ENCODE results near the gene APOL4.
"Not testable (repeated sequence)": the region's sequence is repeated elsewhere in the genome, so short reads cannot be mapped to it uniquely, and the experiment has no call there.

The APOL4 gene

DNA sequence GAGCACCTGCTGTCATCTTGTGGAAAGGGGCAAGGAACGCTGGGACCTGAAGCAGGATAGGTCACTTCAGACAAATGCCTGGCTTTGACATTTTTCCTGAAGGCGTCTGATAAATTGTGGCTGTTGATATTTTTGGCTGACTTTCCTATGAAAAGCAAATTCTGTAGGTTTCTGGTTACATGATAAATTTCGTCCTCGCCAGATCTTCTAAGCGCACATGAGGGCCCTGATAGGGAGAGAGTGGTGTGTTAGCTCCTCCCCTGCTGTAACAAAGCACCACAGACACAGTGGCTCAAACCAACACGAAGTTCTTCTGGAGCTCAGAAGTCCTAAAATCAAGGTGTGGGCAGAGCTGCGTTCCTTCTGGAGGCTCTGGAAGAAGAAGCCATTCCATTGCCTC, 19.6 kb downstream of the APOL4 start:
- DNase-seq: no peak

DNA sequence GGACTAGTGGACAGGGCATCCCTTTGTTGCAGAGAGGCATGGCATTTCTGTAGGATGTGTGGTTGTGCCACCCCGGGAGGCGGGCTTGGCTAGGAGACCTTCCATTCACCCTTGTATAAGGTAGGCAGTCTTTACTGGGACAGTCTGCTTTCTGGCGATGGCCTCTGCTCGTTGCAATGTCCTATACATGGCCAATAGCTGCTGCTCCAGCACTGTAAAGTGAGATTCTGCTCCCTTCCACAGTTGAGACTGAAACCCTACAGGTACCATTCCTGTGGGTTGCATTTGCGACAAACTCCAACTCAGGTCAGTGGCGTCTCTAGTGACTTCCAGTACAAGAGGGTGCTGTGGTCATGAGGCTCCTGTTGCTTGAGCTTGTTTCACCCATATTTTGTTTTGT, 20.7 kb downstream of the APOL4 start:
- DNase-seq: no peak

DNA sequence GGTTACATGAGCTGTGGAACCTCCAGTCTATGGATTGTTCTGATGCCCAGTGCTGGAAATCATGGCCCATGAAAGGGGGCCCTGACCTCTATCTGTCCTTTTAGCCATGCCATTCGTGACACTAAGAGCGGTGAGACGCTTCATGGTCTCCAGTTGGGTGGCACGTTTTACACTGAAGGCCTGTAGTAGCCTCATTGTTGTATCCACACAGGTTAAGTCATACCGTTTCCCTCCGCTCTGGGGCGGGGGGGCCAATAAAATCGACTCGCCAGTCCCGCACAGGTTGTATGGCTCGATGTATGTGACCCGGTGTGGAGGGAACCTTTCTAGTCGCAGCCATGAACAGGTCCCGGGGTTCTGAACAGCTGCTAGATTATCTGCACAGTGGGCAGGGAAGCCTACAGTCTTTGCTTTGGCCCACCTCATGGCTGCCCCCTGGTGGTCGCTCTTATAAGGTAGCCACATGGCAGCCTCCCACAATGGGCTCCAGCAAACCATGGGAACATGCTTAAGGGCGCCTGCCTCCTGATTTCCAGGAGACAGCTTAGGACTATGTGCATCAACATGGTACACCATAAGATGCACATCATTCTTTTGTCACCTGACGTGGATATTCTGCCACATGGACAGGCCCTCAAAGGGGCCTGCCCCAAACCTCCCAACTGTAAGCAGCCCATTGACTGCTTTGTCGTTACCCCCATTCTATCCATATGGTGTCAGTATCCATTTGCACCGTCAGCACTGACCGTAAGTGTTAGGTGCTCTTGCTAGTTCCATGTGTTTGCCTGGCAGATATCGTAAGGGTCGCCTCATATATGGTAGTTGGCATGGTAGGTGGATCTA, 21.4 kb downstream of the APOL4 start:
- peak; percentile 47 for DNase-seq

DNA sequence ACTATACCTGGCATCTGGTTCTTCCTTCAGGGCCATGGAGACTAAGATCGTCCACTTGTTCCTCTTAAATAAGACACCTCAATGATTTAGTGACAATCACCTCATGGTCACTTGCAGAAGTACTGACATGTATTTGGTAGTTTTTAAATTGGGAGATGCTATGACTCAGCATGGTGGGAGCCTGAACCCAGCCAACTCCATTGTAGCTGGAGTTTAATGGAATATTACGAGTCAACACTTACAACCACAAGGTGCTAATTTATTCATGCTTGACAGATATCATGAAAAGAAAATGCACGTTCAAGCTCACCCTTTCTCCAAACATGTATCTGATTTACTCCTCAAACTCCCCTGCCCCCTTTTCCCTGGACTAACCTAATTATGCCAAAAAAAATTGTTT, 24.4 kb downstream of the APOL4 start:
- no peak for DNase-seq

DNA sequence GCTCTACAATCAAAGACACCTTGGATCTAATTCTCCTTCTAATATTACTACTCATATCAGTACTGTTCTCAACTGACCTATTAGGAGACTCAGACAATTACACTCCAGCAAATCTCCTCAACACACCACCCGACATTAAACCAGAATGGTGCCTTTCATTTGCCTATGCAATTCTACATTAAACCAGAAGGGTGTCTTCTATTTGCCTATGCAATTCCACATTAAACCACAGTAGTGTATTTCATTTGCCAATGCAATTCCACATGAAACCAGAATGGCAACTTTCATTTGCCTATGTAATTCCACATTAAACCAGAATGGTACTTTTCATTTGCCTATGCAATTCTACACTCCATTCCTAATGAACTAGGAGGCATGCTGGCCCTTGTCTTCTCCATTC, 25.7 kb downstream of the APOL4 start:
- no peak for DNase-seq

DNA sequence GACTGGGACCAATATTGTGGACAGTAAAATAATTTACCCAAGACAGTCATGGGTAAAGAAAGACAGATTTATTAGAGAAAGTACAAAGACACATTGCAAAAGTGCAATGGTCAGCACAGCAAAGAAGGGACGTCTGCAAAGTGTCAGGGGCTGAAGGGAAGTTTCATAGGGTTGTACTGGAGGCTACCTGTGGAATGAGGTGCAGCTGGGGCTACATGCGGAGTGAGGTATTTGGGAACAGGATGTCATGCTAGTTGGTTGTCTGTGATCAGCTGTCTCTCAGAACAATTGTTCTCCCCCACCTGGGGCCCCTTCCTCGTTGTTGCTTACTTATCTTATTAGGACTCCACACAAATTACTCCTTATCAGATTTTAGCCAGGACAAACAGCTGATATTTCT, 29.7 kb downstream of the APOL4 start:
- DNase-seq: no peak

DNA sequence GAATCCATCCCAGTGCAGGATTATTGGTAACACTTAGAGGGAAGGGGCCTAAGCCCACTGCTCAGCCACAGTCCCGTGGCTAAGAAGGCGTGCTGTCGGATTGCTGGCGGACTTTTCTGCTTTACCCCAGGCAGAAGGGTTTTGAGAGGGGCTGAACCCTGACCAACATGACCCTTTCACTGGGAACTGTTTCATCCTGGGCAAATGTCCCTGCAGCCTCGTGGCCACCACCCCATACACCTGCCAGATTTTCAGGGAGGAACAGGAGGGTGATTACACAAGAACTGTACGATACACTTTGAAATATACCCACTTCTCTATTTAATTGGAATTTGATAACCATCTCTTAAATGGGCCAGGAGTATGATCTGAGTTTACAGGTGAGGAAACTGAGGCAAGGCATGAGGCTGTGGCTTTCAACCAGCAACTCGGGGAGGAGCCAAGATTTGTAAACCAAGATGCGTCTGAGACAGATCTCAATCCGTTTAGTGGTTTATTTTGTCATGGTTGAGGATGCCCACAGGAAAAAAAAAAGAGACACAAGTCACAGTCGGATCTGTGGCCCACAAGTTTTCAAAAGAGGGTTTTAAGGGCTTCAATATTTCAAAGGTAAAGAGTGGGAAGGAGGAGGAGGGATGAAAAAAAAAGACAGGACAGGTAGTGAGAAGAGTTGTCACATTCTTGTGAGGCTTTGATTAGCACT, 34.9 kb downstream of the APOL4 start:
- no peak for DNase-seq

DNA sequence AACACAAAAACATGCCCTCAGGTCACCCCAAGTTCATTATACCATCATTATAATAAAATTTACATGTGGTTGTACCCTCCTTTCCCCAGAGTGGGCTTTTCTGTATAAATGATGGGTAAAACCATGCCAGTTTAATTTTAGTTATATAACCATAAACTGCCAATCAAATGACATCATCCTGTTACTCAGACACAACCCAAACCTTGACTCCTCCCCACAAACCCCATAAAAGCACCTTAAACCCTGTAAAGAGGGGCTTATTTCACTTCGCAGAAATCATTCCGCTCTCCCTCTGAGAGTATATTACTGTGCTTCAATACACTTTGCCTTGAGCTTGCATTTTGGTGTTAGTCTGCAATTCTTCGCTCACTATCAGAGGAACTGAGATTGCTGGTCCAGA, 35.5 kb downstream of the APOL4 start:
- no peak for DNase-seq

DNA sequence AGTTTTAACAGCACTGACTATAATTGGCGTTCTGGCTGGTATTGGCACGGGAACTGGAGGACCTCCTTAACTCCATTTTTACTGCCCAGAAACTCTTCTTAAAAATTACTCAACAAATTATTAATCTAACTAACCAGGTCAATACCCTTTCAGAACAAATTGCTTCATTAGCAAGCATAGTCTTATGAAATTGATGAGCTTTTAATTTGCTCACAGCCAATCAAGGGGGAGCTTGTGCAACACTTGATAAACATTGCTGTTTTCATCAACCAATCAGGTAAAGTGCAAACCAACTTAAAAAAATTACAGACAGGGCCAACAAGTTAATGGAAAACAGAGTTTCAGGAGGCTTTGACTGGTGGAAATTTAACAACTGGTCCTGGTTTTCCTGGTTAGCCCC, 36.5 kb downstream of the APOL4 start:
- DNase-seq: no peak

DNA sequence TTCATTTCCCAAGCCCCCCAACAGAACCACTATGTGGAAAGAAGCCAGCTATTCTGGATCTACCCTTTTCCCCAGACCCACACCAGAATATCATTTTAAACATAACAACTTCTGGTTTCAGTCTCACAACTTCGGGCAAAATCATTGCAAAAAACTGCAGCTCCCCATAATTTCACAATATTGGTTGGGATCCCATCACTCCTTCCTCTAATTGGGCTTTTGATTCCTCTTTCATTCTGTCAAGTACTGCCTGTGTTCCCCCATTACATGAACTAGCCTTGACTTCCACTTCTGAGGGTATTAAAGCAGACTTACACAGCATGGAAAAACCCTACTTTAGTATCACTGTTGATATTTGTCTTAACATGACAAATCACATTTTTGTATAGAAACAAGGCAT, 37.0 kb downstream of the APOL4 start:
- DNase-seq: no peak

DNA sequence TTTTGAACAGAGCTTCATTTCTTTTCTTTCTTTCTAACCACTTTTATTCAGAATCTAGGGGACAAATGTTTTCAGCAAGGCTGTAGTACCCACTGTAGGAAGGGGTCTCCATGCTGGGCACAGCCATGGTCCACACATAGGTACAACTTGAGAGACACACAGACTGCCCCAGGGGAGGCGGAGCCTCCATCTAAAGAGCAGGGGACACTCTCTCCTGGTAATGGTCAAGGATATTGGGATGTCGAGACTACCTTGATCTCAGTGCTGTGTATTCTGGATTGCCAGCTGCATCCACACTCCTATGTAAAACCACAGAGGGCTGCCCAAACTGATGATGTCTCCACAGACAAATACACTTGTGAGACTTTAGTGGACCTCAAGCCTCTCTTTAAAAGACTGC, 38.1 kb downstream of the APOL4 start:
- DNase-seq: no peak

DNA sequence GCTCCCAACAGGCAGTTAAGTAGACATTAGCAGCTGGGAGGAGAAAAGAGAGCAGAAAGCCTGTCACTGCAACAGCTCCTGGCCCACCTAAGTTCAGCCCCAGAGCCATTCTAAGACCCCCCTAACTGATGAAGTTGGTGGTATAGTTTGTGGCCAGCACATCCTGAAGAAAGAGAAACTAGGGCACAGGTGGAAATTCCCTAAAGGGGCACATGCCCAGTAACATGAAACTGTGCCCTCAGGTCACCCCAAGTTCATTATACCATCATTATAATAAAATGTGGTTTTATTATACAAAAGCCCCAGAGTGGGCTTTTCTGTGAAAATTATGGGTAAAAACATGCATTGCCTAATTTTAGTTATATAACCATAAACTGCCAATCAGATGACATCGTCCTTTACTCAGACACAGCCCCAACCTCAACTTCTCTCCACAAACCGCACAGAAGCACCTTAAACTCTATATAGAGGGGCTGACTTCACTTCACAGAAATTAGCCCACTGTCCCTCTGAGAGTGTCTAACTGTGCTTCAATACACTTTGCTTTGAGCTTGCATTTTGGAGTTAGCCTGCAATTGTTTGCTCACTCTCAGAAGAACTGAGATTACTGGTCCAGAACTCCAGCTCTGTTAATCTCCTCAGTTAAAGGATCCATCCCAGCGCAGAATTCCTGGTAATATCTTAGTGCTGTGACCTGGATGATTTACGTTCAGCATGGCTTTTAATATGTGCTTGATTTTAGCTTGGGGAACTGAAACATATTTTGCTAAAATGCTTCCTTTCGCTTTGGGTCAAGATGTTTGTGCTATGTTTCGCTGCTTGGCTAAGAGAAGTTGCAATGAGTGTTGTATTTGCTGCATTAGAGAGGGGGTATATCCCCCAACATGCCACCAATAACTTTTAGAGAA, 39.2 kb downstream of the APOL4 start:
- DNase-seq: peak; percentile 33

DNA sequence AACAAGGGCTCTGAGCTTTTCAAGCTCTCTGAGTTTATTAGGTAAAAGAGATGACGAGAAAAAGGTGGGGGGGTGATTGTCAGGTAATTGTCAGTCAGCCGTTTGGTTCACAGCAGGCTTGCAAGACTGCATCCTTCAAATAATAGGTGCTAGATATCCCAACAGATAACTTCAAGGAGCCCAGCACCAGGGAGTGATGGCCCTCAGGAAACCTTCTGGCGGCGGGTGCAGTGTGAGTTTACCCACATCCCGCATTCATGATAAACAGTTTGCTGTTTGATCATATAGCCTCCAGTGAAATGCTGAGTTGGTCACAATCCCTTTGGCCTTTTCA, 39.8 kb downstream of the APOL4 start:
- DNase-seq: not testable (repeated sequence)

DNA sequence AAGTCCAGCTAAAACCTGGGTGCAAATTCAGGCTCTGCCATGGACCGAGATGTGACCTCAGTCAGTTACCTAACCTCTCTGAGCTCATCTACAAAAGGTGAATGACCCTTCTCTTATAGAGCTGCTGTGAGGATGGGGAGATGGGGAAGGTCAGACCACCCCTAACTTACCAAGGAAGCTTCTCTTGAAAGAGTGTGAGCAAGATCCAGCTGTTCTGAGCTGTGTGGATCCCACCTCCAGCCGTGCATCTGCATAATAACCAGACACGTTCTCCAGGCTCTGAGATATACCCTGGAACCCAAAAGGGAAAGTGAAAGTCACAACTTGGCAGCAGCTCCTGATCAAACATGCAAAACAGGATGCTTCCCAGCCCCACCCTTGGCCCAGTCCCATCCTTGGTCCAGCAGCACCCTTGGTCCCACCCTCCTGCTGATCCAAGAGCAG, 41.1 kb downstream of the APOL4 start, which contains the start of gene APOL3:
Gene APOL3, minus strand, starts transcription at position 257 of the 444 bp plus-strand sequence. CDS start 11,700 bp downstream, outside the sequence.
- peak; percentile 33 for DNase-seq

DNA sequence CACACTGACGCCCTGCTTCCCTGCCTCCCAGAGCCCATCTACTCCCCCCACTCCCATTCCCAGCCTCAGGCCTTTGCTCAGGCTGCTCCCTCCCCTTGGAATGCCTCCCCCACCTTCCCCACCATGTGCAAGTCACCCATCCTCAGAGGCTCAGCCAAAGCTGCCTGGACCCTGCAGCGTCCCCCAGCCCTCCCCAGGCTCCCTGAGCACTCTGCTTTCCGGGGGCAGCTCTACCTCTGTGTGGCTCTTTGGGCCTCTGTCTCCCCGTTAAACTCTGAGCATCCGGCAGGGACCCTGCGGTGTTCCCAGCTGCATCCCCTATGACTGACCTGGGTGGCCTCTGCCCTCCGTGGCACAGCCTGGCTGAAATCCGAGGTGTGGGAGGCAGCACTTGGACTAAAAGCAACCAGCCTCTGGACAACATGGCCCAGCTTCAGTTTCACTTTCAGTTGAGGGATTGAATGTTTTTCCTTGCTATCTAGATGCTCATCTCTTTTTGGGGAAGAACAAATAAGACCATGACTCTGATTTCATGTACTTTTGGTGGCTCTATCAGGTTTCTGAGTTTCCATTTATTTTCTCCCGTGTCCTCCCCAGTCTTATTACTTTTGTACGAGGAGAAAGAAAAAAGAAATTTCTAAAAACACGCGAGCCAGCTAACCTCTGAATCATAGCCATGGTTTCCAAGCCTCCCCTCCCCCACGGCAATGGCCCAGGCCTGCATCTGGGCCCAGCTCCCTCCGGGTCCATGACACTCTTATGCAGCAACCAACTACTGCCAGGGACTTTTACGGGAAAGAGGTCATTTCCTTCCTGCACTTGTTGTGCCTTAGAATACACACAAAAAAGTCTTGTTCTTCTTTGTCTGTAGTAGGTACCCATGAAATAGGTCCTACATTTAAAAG, 44.8 kb downstream of the APOL4 start:
- peak; percentile 23 for DNase-seq

DNA sequence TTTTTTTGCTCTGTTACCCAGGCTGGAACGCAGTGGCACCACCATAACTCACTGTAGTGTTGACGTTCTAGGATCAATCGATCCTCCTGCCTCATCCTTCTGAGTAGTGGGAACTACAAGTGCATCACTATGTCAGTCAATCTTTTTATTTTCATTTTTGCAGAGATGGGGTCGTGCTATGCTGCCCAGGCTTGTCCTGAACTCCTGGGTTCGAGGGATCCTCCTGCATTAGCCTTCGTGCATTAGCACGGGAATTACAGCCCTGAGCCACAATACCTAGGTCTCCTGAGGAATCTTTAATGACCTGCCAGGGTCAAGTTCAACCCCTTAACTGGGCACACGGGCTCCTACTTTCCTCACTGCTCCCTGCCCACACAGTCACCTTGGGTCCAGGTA, 45.5 kb downstream of the APOL4 start:
- no peak for DNase-seq

DNA sequence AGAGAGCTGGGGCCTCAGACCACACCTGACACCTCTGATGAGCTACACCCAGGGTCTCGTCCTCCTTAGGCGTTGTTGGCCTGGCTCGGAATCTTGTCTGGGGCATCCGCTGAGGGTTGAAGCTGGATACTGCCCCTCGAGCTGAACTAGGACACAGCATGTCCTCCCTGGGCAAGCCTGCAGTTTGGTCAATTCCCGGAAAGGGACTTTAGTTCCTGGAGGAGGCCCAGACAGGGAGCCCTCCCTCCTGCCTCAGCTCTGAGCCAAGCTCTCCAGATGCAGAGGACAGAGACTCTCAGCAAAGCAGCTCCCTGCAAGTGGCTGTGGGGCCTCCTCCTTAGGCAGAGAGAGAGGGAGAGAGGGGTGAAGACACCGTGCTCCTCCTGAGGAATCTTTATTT, 45.9 kb downstream of the APOL4 start:
- DNase-seq: no peak

DNA sequence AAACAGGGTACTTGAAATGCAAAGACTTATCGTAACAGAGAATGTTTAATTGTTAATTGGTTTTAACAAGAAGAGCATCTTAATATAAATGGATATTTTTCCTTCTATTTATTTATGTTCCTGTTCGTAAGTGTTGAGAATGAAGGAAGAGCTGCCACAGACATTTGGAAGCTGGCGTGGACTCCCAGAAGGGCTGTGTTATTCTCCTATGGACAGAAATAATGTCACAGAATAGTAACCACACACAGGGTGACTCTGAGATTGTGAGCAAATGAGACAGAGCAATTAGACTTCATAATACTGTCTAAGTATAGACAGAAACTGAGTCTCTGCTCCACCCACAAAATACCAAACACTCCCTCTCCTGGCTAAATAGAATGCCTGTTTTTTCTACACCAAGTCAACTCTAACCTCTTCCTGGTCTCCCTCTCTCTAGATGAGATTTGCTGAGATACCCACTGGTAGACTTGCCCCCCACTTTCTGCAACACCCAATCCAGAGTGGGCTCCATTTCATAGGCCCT, 47.1 kb downstream of the APOL4 start:
- no peak for DNase-seq

DNA sequence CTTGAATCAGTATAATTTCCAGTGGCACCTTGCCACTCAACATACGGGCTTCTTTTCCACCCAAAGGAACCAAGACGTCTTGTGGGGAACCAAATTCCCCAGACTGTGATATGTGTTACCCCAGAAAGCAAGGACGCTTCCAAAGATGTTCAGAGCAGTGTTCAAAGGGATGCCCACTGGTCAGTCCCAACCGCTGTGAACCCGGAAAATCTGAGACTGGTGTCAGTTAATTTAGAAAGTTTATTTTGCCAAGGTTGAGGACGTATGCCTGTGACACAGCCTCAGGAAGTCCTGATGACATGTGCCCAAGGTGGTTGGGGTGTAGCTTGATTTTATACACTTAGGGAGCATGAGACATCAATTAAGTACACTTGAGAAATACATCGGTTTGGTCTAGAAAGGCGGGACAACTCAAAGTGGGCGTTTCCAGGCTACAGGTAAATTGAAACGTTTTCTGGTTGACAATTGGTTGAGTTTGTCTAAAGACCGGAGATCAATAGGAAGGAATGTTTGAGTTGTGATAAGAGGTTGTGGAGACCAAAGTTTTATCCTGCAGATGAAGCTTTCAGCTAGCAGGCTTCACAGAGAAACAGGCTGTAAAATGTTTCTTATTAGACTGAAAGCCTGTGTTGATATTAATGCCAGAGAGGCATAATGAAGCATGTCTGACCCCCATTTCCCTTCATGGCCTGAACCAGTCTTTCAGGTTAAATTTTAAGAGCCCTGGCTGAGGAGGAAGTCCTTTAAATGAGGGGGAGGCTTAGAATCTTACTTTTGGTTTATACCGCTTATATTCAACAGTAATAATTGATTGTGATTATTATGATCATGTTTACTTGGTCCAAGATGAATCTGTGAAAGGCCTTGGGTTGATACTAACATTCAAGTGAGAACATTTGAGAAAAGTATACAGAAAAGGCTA, 47.8 kb downstream of the APOL4 start:
- DNase-seq: no peak

DNA sequence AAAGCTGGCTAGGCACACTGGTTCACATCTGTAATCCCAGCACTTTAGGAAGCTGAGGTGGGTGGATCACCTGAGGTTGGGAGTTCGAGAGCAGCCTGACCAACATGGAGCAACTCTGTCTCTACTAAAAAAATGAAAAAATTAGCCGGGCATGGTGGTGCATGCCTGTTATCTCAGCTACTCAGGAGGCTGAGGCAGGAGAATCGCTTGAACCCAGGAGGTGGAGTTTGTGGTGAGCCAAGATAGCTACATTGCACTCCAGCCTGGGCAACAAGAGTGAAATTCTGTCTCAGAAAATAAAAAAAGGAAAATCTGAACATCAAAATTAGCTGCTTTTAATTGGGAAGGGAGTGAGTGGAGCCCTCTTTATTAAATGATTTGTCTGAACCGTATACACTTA, 48.8 kb downstream of the APOL4 start:
- not testable (repeated sequence) for DNase-seq

DNA sequence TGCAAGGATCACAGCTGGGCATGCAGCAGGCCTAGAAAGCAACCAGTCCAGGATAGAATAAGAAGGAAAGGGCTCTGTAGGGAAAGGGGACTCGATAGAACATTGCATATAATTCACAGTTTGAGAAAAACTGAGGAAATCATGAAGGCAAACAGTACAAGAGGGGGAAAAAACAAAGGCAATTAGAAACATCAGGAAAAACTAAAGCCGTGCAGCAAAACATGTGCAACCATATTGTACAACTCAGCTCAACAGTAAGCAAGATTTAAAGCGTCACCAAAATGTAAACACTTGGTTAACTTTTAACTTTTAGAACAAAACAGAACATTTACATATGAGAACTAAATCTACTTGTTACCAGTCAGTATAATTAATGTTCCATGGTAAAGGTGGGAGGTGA, 49.5 kb downstream of the APOL4 start:
- no peak for DNase-seq

Data from NK-92 treated with Interleukin-12 subunit alpha and Interleukin-12 subunit beta, amount 100 ng/mL, for 24 hours (cell line).